ENCODE measurements around the gene ST7L.

Gene ST7L

DNA sequence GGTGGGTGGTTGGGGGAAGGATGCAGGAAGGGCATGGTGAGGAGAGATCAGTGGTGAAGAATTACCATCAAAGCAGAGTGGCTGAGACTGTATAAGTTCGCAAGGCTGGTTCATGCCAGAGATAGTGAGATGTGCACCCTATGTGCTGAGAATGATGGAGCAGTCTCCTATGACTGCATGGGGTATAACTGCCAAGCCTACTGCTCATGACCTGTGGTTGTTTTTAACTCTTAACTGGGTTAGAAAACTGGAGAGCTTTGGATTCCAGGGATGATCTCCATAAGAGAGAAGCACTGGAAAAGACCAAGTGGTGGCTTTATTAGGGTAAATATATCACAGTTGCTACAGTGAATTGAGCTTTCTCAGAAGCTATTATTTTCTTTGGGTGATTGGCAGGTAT lies 94.0 kb downstream of the ST7L start:
- no peak overlapping the region for H3K4me3 ChIP-seq (ENCODE audit: low read length)
- no peak for TF ChIP-seq ZNF274 (IDR thresholded peaks at IDR 0.05; ENCODE audit: low read depth, low read length)

GRCh38 chr1:112524251-112524650 lies 94.7 kb downstream of the ST7L start:
- no peak overlapping the region for H3K4me3 ChIP-seq (ENCODE audit: low read length)
- TF ChIP-seq ZNF274 (IDR thresholded peaks at IDR 0.05; ENCODE audit: low read depth, low read length): no peak

DNA sequence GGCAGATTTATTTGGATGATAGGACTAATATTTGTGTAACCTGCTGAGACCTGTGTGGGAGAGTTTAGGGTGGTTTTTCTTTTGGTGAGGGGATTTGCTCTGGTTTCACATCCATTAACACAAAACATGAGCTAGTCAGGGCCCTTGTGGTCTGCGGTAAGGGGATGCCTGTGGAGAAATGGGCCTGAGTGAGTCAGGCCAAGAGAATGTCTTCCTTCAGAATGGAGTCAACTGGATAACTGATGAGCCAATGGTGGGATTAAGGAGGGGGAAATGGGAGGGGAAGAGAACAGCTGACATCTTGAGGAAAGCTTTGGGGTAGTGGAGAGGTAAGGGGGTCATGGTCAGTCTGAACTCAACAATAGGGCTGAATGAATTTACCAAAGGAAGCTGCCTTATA lies 96.3 kb downstream of the ST7L start:
- no peak overlapping the region for H3K4me3 ChIP-seq (ENCODE audit: low read length)
- TF ChIP-seq ZNF274 (IDR thresholded peaks at IDR 0.05; ENCODE audit: low read depth, low read length): no peak

GRCh38 chr1:112520166-112520565 lies 98.8 kb downstream of the ST7L start:
- H3K4me3 ChIP-seq (ENCODE audit: low read length): no peak overlapping the region
- no peak for TF ChIP-seq ZNF274 (IDR thresholded peaks at IDR 0.05; ENCODE audit: low read depth, low read length)

GRCh38 chr1:112518186-112518585 lies 100.8 kb downstream of the ST7L start:
- TF ChIP-seq ZNF274 (IDR thresholded peaks at IDR 0.05; ENCODE audit: low read depth, low read length): no peak
- H3K4me3 ChIP-seq (ENCODE audit: low read length): no peak overlapping the region

DNA sequence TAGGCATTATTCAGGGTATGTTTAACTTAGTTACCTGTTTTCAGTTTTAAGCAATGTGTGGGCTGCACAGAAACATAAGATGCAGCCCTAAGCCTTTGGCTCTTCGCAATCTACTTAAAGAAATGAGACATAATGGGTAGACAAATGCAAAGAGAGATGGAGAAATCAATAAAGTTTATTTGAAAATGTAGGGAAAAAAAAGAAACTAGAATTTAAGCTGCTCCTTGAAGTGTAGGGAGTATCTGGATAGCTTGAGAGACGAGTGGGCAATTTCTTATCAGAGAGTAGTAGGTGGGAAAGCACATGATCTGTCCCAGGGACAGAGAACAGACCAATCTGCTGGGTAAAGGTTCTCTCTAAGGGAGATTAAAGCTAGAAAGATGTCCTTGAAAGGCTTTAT lies 101.3 kb downstream of the ST7L start:
- no peak for TF ChIP-seq ZNF274 (IDR thresholded peaks at IDR 0.05; ENCODE audit: low read depth, low read length)

GRCh38 chr1:112517231-112517630 lies 101.7 kb downstream of the ST7L start:
- H3K4me3 ChIP-seq (ENCODE audit: low read length): no peak overlapping the region
- no peak for TF ChIP-seq ZNF274 (IDR thresholded peaks at IDR 0.05; ENCODE audit: low read depth, low read length)

More for the DNA sequence above, 101.3 kb downstream of the ST7L start:
- no peak overlapping the region for H3K4me3 ChIP-seq (ENCODE audit: low read length)

DNA sequence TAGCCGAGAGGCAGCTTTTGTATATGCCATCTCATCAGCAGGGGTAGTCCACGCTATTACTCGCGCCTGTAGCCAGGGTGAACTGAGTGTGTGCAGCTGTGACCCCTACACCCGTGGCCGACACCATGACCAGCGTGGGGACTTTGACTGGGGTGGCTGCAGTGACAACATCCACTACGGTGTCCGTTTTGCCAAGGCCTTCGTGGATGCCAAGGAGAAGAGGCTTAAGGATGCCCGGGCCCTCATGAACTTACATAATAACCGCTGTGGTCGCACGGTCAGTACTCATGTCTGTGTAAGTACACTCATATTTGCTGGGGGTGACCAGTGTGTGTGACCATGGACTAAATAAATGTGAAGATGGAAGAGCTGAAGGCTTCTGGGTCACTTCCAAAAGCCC lies 102.8 kb downstream of the ST7L start:
- no peak overlapping the region for H3K4me3 ChIP-seq (ENCODE audit: low read length)
- no peak for TF ChIP-seq ZNF274 (IDR thresholded peaks at IDR 0.05; ENCODE audit: low read depth, low read length)

- H3K4me3 ChIP-seq (ENCODE audit: low read length): no peak overlapping the region
- TF ChIP-seq ZNF274 (IDR thresholded peaks at IDR 0.05; ENCODE audit: low read depth, low read length): no peak
Observed at GRCh38 chr1:112515311-112516009, 103.5 kb downstream of the ST7L start.

GRCh38 chr1:112514901-112515300 lies 104.0 kb downstream of the ST7L start:
- no peak overlapping the region for H3K4me3 ChIP-seq (ENCODE audit: low read length)
- no peak for TF ChIP-seq ZNF274 (IDR thresholded peaks at IDR 0.05; ENCODE audit: low read depth, low read length)

DNA sequence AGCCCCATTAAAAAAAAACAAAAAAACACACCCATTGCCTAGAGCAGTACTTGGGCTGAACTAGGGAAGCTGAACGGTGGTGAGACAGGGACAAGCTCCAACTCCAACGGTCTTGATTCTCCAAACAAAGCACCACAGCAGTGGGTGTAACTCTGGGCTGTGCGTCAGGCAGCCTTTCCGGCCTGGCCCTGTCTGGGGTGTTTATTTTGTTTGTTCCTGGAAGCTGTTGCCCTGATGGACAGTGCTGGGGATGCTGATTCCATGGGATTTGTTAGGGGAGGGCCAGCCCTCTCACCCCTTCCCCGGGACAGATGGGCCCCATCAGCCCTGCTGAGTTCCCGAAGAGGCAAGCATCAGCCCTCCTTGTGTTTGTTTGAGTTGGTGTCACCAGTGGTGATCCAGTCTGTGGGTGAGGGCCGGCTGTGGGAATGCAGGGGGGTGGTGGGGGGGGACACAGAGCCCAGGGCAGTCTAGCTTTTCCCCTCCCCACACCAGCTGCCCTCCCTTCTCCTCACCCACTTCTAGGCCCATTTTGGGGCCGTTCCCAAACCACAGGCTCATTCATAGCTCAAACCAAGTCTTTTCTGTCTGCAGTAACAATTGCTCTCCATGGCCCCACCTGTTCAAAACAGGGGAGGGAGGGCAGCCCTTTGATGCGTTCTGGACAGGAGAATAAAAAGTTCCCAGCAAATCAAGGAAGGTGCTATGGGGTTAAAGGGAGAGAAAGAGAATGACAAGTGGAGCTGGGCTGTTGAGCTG lies 105.7 kb downstream of the ST7L start:
- H3K4me3 ChIP-seq (ENCODE audit: low read length): no peak overlapping the region
- no peak for TF ChIP-seq ZNF274 (IDR thresholded peaks at IDR 0.05; ENCODE audit: low read depth, low read length)

GRCh38 chr1:112511897-112512296 lies 107.0 kb downstream of the ST7L start:
- TF ChIP-seq ZNF274 (IDR thresholded peaks at IDR 0.05; ENCODE audit: low read depth, low read length): no peak

DNA sequence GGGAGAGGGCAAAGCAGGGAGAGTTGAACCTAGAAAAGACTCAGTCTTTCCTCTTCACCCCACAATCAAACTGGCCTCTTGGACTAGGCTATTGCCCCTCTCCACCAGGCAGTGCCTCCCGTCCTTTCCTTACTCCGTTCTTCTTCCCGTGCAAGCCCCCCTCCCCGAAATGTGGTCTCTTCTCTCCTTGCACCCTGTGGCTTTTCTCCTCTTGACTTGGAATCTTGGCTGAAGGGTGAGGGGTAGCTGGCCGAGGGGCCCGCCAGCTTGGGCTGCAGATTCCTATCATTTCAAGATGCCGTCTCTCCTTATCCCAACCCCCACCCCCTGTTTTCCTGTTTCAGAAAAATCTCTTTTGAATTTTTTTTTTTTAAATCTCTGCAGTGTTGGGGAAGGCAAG lies 108.6 kb downstream of the ST7L start:
- no peak for TF ChIP-seq ZNF274 (IDR thresholded peaks at IDR 0.05; ENCODE audit: low read depth, low read length)
- H3K4me3 ChIP-seq (ENCODE audit: low read length): no peak overlapping the region

More at GRCh38 chr1:112511897-112512296, 107.0 kb downstream of the ST7L start:
- H3K4me3 ChIP-seq (ENCODE audit: low read length): no peak overlapping the region

DNA sequence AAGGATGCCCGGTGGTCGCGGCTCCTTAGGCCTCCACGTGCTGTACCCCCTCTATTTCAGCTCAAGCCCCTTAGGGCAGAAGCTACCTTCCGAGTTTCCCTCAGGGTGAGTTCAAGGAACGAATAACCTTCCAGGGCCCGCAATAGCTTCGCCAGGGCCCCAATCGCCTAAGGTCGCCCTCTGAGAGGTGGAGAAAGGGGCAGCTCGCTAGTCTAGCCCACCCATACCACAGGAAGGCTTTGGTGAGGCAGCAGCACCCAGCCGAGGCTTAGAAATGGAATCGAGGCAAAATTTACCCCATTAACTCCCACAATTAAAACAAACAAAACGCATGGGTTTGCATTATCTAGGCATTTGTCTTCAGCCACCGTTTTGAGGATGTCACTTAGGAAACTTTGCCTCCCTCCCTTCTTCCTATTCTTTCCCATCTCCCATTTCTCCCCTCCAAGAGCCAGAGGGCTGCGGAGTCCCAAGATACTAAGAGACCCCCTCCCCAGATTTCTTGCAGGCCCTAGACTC lies 109.2 kb downstream of the ST7L start:
- H3K4me3 ChIP-seq (ENCODE audit: low read length): no peak overlapping the region
- no peak for TF ChIP-seq ZNF274 (IDR thresholded peaks at IDR 0.05; ENCODE audit: low read depth, low read length)

All from GM08714 (cell line).